ENCODE measurements around the gene OGFOD3. TPM values are rescaled to one million over a fixed set of nuclear protein-coding genes. Genes with fewer than 3 reads are reported as not detected.
"Not testable (repeated sequence)": the region's sequence is repeated elsewhere in the genome, so short reads cannot be mapped to it uniquely, and the experiment has no call there.

Gene OGFOD3
- total and polyA plus RNA-seq, 2 donors (not counting 1 experiment from before 2014, with no cell fraction given), result 22.6 to 30.5 TPM

DNA sequence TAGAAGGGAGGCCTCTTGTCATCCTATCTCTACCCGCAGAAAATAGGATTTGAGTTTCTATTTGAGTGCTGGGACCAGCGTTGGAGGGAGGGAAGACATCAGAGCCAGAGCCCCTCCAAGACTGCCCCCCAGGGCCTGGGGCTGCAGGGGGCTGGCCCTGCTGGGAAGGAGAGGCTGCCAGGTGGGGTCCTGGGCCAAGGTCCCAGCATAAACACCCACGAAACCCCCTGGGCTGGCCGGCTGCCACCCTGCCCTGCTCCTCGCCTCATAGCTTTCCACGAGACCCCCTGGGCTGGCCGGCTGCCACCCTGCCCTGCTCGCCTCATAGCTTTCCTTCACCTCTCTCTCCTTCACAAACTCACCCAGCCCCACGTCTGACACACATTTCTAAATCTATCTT, 70.0 kb downstream of the OGFOD3 start:
- no peaks in the 10 kb centered on the region for H3K79me2 ChIP-seq (ENCODE audit: control insufficient read depth, insufficient read depth, low read length)
- ChIA-PET CTCF (interaction anchor here (1.1 to 4.9 kb wide), 3 partner anchors 48 to 206 kb away, joined by 4 to 43 read pairs (median 40); no protein-coding TSS in a partner anchor), POLR2A (no interaction called here)
- no peak overlapping the region for H3K27ac ChIP-seq (ENCODE audit: low read length in 2 of 2)
- peaks cover 11% of the 10 kb centered on the region for H3K4me1 Mint-ChIP-seq
- peaks cover 12 to 17% of the 10 kb centered on the region in 2 donors for H3K4me1 ChIP-seq (ENCODE audit: control insufficient read depth in 2 of 2, insufficient read depth in 2 of 2, low read length in 2 of 2)
- peaks cover 0 to 27% (median 3%) of the 10 kb centered on the region in 4 experiments for H3K27me3 ChIP-seq (replicated peaks in 1 of 4; ENCODE audit: control extremely low read depth in 1 of 4, control insufficient read depth in 3 of 4, insufficient read depth in 4 of 4, low read length in 3 of 4)
- H3K27ac Mint-ChIP-seq, result no peak overlapping the region
- no peaks in the 10 kb centered on the region for H3K36me3 ChIP-seq (replicated peaks in 1 of 2; ENCODE audit: control extremely low read depth in 1 of 2, control insufficient read depth in 1 of 2, extremely low read depth in 1 of 2, insufficient read depth in 2 of 2, low read length in 1 of 2)
- H3K4me2 ChIP-seq (replicated peaks; ENCODE audit: low read depth, low read length, poor library complexity, severe bottlenecking), result no peak overlapping the region
- H3K9ac ChIP-seq (ENCODE audit: low read length), result no peak overlapping the region
- no peak overlapping the region for H2AFZ ChIP-seq (ENCODE audit: insufficient read depth, low read depth, low read length, poor library complexity, severe bottlenecking)
- H3K27me3 Mint-ChIP-seq, result peaks cover 15% of the 10 kb centered on the region
- no peaks in the 10 kb centered on the region for H3K9me3 Mint-ChIP-seq (ENCODE audit: insufficient read depth)
- no peak overlapping the region for H3K4me3 ChIP-seq (ENCODE audit: control extremely low read depth in 1 of 5, extremely low read depth in 1 of 5, insufficient read depth in 1 of 5, low read depth in 2 of 5, low read length in 4 of 5)
- 84% methylated on average over 8 of the region's 9 CpGs for WGBS (ENCODE audit: insufficient coverage)
- H4K20me1 ChIP-seq (ENCODE audit: control insufficient read depth, insufficient read depth, low read length, poor library complexity, severe bottlenecking), result no peaks in the 10 kb centered on the region
- ATAC-seq (ENCODE audit: low read depth) (no peak), DNase-seq (no peak)
- no peak for TF ChIP-seq EZH2 (IDR thresholded peaks at IDR 0.05; ENCODE audit: borderline replicate concordance, insufficient read depth, low read depth, low read length, poor library complexity, severe bottlenecking)
- TF ChIP-seq, protein P1, sequence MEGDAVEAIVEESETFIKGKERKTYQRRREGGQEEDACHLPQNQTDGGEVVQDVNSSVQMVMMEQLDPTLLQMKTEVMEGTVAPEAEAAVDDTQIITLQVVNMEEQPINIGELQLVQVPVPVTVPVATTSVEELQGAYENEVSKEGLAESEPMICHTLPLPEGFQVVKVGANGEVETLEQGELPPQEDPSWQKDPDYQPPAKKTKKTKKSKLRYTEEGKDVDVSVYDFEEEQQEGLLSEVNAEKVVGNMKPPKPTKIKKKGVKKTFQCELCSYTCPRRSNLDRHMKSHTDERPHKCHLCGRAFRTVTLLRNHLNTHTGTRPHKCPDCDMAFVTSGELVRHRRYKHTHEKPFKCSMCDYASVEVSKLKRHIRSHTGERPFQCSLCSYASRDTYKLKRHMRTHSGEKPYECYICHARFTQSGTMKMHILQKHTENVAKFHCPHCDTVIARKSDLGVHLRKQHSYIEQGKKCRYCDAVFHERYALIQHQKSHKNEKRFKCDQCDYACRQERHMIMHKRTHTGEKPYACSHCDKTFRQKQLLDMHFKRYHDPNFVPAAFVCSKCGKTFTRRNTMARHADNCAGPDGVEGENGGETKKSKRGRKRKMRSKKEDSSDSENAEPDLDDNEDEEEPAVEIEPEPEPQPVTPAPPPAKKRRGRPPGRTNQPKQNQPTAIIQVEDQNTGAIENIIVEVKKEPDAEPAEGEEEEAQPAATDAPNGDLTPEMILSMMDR (IDR thresholded peaks at IDR 0.05), result no peak
- no peaks in the 10 kb centered on the region for H3K9me3 ChIP-seq (ENCODE audit: control extremely low read depth in 1 of 3, control insufficient read depth in 2 of 3, insufficient read depth in 1 of 3, low read length in 2 of 3)
- H3K4me3 Mint-ChIP-seq, result no peak overlapping the region
- intact Hi-C loops (cut with micrococcal nuclease), result no loop called here

DNA sequence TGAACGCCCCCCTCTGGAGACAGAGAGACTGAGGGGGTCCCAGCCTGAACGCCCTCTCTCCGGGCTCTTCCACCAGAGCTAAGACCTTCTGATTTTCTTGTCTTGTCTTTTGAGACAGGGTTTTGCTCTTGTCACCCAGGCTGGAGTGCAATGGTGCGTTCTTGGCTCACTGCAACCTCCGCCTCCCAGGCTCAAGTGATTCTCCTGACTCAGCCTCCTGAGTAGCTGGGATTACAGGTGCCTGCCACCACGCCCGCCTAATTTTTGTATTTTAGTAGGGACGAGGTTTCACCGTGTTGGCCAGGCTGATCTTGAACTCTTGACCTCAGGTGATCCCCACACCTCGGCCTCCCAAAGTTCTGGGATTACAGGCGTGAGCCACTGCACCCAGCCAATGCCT, 70.4 kb downstream of the OGFOD3 start:
- H3K9me3 Mint-ChIP-seq (ENCODE audit: insufficient read depth); H3K4me3 Mint-ChIP-seq; DNase-seq; ATAC-seq (ENCODE audit: low read depth); H3K36me3 ChIP-seq (replicated peaks in 1 of 2; ENCODE audit: control extremely low read depth in 1 of 2, control insufficient read depth in 1 of 2, extremely low read depth in 1 of 2, insufficient read depth in 2 of 2, low read length in 1 of 2); intact Hi-C loops (cut with micrococcal nuclease); H4K20me1 ChIP-seq (ENCODE audit: control insufficient read depth, insufficient read depth, low read length, poor library complexity, severe bottlenecking); H3K27ac ChIP-seq (ENCODE audit: low read length in 2 of 2); H3K27ac Mint-ChIP-seq; H3K79me2 ChIP-seq (ENCODE audit: control insufficient read depth, insufficient read depth, low read length); H3K4me2 ChIP-seq (replicated peaks; ENCODE audit: low read depth, low read length, poor library complexity, severe bottlenecking); H3K4me3 ChIP-seq (ENCODE audit: control extremely low read depth in 1 of 5, extremely low read depth in 1 of 5, insufficient read depth in 1 of 5, low read depth in 2 of 5, low read length in 4 of 5); H2AFZ ChIP-seq (ENCODE audit: insufficient read depth, low read depth, low read length, poor library complexity, severe bottlenecking); POLR2A ChIA-PET; H3K9me3 ChIP-seq (ENCODE audit: control extremely low read depth in 1 of 3, control insufficient read depth in 2 of 3, insufficient read depth in 1 of 3, low read length in 2 of 3); H3K9ac ChIP-seq (ENCODE audit: low read length): not testable (repeated sequence)
- H3K27me3 ChIP-seq (replicated peaks in 1 of 4; ENCODE audit: control extremely low read depth in 1 of 4, control insufficient read depth in 3 of 4, insufficient read depth in 4 of 4, low read length in 3 of 4), result peaks cover 0 to 27% (median 3%) of the 10 kb centered on the region in 4 experiments
- peaks cover 11% of the 10 kb centered on the region for H3K4me1 Mint-ChIP-seq
- H3K27me3 Mint-ChIP-seq, result peaks cover 15% of the 10 kb centered on the region
- CTCF ChIA-PET, result interaction anchor here (1.1 kb wide), 1 partner anchor 48 kb away, joined by 4 read pairs; no protein-coding TSS in a partner anchor
- peaks cover 12 to 17% of the 10 kb centered on the region in 2 donors for H3K4me1 ChIP-seq (ENCODE audit: control insufficient read depth in 2 of 2, insufficient read depth in 2 of 2, low read length in 2 of 2)
- WGBS (ENCODE audit: insufficient coverage), result 93% methylated on average over 9 of the region's 11 CpGs
